NCI-H1436 (cell line): Measurements from ENCODE around the gene KCTD14.
"Not testable (repeated sequence)": the region's sequence is repeated elsewhere in the genome, so short reads cannot be mapped to it uniquely, and the experiment has no call there.

Experiments used
- DNase-seq: peaks from one replicate; lab custom pipeline; 2025; lab: John Stamatoyannopoulos, UW

The KCTD14 gene

GRCh38 chr11:78023426-78023825 lies 350 bp upstream of the KCTD14 start:
- no peak for DNase-seq

GRCh38 chr11:78021611-78022010 lies 1.5 kb downstream of the KCTD14 start:
- DNase-seq, result no peak

GRCh38 chr11:78020246-78020645 lies 2.8 kb downstream of the KCTD14 start:
- DNase-seq, result no peak

- DNase-seq, result no peak
These were observed 3.3 kb downstream of the KCTD14 start for GRCh38 chr11:78019808-78020207.

- DNase-seq, result no peak
These were observed 7.2 kb downstream of the KCTD14 start for GRCh38 chr11:78015878-78016277.

- DNase-seq, result not testable (repeated sequence)
These were observed 8.0 kb downstream of the KCTD14 start for GRCh38 chr11:78014937-78015520.

GRCh38 chr11:78011301-78011700 lies 11.8 kb downstream of the KCTD14 start:
- DNase-seq, result no peak

- no peak for DNase-seq
These were observed 12.3 kb downstream of the KCTD14 start for GRCh38 chr11:78010755-78011154.

GRCh38 chr11:78010304-78010703 lies 12.8 kb downstream of the KCTD14 start:
- no peak for DNase-seq

- DNase-seq, result no peak
These were observed 14.0 kb downstream of the KCTD14 start for GRCh38 chr11:78009062-78009461.

GRCh38 chr11:78000193-78000592 lies 22.9 kb downstream of the KCTD14 start:
- DNase-seq, result peak; percentile 75

GRCh38 chr11:77999446-78000030 lies 23.5 kb downstream of the KCTD14 start:
- DNase-seq, result no peak

- peak; percentile 99 for DNase-seq
These were observed 28.4 kb downstream of the KCTD14 start, which contains the start of gene INTS4 for GRCh38 chr11:77994434-77995362. TSS of gene INTS4 (minus strand) at chr11:77994668. CDS start at chr11:77994643, 25 bp downstream.

GRCh38 chr11:77993902-77994301 lies 29.2 kb downstream of the KCTD14 start:
- DNase-seq, result no peak

- DNase-seq, result no peak
These were observed 32.1 kb downstream of the KCTD14 start for GRCh38 chr11:77990981-77991380.

- DNase-seq, result not testable (repeated sequence)
These were observed 36.6 kb downstream of the KCTD14 start for GRCh38 chr11:77986456-77986855.

- no peak for DNase-seq
These were observed 41.6 kb downstream of the KCTD14 start for GRCh38 chr11:77981346-77981947.

GRCh38 chr11:77968337-77968736 lies 54.7 kb downstream of the KCTD14 start:
- DNase-seq, result no peak

- no peak for DNase-seq
These were observed 55.3 kb downstream of the KCTD14 start for GRCh38 chr11:77967753-77968152.

- DNase-seq, result no peak
These were observed 56.0 kb downstream of the KCTD14 start for GRCh38 chr11:77967121-77967520.

GRCh38 chr11:77966338-77966737 lies 56.7 kb downstream of the KCTD14 start:
- DNase-seq, result no peak
